Skin of body (tissue), 2 donors: ENCODE data around the gene PGGHG. TPM values are rescaled to one million over a fixed set of nuclear protein-coding genes. Genes with fewer than 3 reads are reported as not detected.
"Not testable (repeated sequence)": the region's sequence is repeated elsewhere in the genome, so short reads cannot be mapped to it uniquely, and the experiment has no call there.

ENCODE experiments used
- DNase-seq: peaks from one replicate; lab custom pipeline; 2025; lab: John Stamatoyannopoulos, UW
- total RNA-seq: library from RNA; depleted of rRNA; stranded (reverse); fragments of >200 nt; gene quantifications from one replicate; pipeline ENCODE4 v1.2.3, GENCODE V29; 2014

PGGHG gene
- total RNA-seq, 1 donor from 2014 or later = 9.0 TPM

GRCh38 chr11:285021-285893, 3.7 kb upstream of the PGGHG start:
- no peak for DNase-seq

- DNase-seq = no peak
Measured at GRCh38 chr11:285894-286220, 3.1 kb upstream of the PGGHG start.

- not testable (repeated sequence) for DNase-seq
Measured at GRCh38 chr11:286977-287820, 1.7 kb upstream of the PGGHG start.

- DNase-seq = no peak
Measured at GRCh38 chr11:287821-288477, 977 bp upstream of the PGGHG start.

GRCh38 chr11:289398-289711, 429 bp downstream of the PGGHG start:
- DNase-seq = no peak

- no peak for DNase-seq
Measured at GRCh38 chr11:289712-290620, 1.0 kb downstream of the PGGHG start.

GRCh38 chr11:290621-291231, 1.8 kb downstream of the PGGHG start:
- DNase-seq = no peak

- DNase-seq = no peak
Measured at GRCh38 chr11:291281-292210, 2.6 kb downstream of the PGGHG start.

- DNase-seq = no peak
Measured at GRCh38 chr11:292211-293121, 3.5 kb downstream of the PGGHG start.

GRCh38 chr11:293271-293851, 4.4 kb downstream of the PGGHG start:
- DNase-seq = no peak

- DNase-seq = no peak
Measured at GRCh38 chr11:293852-294661, 5.1 kb downstream of the PGGHG start.

- DNase-seq = no peak
Measured at GRCh38 chr11:294780-295179, 5.9 kb downstream of the PGGHG start.

- no peak for DNase-seq
Measured at GRCh38 chr11:295351-296170, 6.6 kb downstream of the PGGHG start.

- no peak for DNase-seq
Measured at GRCh38 chr11:296171-297050, 7.5 kb downstream of the PGGHG start.

GRCh38 chr11:297051-297585, 8.2 kb downstream of the PGGHG start:
- no peak for DNase-seq
